ENCODE measurements around the gene ZNHIT1.

Gene ZNHIT1

DNA sequence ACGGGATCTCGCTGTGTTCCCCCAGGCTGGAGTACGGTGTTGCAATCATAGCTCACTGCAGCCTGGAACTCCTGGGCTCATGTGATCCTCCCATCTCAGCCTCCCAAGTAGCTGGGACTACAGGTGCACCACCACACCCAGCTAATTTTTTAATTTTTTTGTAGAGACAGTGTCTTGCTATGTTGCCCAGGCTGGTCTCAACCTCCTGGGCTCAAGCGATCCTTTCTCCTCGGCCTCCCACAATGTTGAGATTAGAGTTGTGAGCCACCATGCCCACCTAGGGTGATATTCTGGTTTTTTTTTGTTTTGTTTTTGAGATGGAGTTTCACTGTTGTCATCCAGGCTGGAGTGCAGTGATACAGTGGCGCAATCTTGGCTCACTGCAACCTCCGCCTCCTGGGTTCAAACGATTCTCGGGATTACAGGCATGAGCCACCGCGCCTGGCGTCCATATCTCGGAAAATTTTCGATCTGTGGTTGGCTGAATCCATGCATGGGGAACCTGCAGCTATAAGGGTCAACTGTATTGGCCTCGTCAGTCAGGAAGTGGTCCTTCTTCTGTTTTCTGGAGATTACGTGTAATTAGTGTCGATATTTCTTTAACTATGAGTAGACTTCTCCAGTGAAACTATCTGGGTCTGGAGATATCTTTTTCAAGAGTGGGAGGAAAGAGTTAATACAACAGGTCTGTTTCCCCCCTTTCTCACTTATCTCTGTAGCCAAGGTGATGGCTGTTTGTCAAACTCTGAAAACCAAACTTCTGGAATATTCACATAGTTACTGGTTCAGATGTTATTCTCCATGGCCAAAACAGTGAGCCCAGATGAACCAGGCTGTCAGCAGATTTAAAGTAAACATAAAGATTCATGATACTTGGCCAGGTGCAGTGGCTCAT lies 47.9 kb downstream of the ZNHIT1 start:
- no peak for ATAC-seq
- no peak for TF ChIP-seq PPARA (CRISPR knock-in tag; IDR thresholded peaks at IDR 0.05; ENCODE audit: borderline replicate concordance)
- TF ChIP-seq, protein P1, sequence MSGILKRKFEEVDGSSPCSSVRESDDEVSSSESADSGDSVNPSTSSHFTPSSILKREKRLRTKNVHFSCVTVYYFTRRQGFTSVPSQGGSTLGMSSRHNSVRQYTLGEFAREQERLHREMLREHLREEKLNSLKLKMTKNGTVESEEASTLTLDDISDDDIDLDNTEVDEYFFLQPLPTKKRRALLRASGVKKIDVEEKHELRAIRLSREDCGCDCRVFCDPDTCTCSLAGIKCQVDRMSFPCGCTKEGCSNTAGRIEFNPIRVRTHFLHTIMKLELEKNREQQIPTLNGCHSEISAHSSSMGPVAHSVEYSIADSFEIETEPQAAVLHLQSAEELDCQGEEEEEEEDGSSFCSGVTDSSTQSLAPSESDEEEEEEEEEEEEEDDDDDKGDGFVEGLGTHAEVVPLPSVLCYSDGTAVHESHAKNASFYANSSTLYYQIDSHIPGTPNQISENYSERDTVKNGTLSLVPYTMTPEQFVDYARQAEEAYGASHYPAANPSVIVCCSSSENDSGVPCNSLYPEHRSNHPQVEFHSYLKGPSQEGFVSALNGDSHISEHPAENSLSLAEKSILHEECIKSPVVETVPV (CRISPR knock-in tag; IDR thresholded peaks at IDR 0.05): no peak
- no peak for TF ChIP-seq ZFP30 (CRISPR knock-in tag; IDR thresholded peaks at IDR 0.05)
- TF ChIP-seq ZNF8 (CRISPR knock-in tag; IDR thresholded peaks at IDR 0.05): no peak
- no peak for TF ChIP-seq GLIS3 (CRISPR knock-in tag; IDR thresholded peaks at IDR 0.05)
- TF ChIP-seq, protein P2, sequence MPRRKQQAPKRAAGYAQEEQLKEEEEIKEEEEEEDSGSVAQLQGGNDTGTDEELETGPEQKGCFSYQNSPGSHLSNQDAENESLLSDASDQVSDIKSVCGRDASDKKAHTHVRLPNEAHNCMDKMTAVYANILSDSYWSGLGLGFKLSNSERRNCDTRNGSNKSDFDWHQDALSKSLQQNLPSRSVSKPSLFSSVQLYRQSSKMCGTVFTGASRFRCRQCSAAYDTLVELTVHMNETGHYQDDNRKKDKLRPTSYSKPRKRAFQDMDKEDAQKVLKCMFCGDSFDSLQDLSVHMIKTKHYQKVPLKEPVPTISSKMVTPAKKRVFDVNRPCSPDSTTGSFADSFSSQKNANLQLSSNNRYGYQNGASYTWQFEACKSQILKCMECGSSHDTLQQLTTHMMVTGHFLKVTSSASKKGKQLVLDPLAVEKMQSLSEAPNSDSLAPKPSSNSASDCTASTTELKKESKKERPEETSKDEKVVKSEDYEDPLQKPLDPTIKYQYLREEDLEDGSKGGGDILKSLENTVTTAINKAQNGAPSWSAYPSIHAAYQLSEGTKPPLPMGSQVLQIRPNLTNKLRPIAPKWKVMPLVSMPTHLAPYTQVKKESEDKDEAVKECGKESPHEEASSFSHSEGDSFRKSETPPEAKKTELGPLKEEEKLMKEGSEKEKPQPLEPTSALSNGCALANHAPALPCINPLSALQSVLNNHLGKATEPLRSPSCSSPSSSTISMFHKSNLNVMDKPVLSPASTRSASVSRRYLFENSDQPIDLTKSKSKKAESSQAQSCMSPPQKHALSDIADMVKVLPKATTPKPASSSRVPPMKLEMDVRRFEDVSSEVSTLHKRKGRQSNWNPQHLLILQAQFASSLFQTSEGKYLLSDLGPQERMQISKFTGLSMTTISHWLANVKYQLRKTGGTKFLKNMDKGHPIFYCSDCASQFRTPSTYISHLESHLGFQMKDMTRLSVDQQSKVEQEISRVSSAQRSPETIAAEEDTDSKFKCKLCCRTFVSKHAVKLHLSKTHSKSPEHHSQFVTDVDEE (CRISPR knock-in tag; IDR thresholded peaks at IDR 0.05): no peak
- no peak for TF ChIP-seq TCF4 (CRISPR knock-in tag; IDR thresholded peaks at IDR 0.05; ENCODE audit: borderline replicate concordance)
- TF ChIP-seq, protein P3, sequence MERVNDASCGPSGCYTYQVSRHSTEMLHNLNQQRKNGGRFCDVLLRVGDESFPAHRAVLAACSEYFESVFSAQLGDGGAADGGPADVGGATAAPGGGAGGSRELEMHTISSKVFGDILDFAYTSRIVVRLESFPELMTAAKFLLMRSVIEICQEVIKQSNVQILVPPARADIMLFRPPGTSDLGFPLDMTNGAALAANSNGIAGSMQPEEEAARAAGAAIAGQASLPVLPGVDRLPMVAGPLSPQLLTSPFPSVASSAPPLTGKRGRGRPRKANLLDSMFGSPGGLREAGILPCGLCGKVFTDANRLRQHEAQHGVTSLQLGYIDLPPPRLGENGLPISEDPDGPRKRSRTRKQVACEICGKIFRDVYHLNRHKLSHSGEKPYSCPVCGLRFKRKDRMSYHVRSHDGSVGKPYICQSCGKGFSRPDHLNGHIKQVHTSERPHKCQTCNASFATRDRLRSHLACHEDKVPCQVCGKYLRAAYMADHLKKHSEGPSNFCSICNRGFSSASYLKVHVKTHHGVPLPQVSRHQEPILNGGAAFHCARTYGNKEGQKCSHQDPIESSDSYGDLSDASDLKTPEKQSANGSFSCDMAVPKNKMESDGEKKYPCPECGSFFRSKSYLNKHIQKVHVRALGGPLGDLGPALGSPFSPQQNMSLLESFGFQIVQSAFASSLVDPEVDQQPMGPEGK (CRISPR knock-in tag; IDR thresholded peaks at IDR 0.05; ENCODE audit: borderline replicate concordance): no peak

GRCh38 chr7:101269664-101270063 lies 51.7 kb downstream of the ZNHIT1 start:
- TF ChIP-seq ESRRG (CRISPR knock-in tag; IDR thresholded peaks at IDR 0.05): no peak
- TF ChIP-seq ZNF565 (CRISPR knock-in tag; conservative IDR thresholded peaks at IDR 0.05; ENCODE audit: low read depth): no peak
- TF ChIP-seq, protein P4, sequence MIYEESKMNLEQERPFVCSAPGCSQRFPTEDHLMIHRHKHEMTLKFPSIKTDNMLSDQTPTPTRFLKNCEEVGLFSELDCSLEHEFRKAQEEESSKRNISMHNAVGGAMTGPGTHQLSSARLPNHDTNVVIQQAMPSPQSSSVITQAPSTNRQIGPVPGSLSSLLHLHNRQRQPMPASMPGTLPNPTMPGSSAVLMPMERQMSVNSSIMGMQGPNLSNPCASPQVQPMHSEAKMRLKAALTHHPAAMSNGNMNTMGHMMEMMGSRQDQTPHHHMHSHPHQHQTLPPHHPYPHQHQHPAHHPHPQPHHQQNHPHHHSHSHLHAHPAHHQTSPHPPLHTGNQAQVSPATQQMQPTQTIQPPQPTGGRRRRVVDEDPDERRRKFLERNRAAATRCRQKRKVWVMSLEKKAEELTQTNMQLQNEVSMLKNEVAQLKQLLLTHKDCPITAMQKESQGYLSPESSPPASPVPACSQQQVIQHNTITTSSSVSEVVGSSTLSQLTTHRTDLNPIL (CRISPR knock-in tag; IDR thresholded peaks at IDR 0.05; ENCODE audit: low read depth): no peak
- no peak for ATAC-seq

- TF ChIP-seq SNAI2 (CRISPR knock-in tag; IDR thresholded peaks at IDR 0.05) (no peak), PPARA (CRISPR knock-in tag; IDR thresholded peaks at IDR 0.05; ENCODE audit: borderline replicate concordance) (no peak), BACH2 (CRISPR knock-in tag; IDR thresholded peaks at IDR 0.05; ENCODE audit: borderline replicate concordance) (no peak), ZC3H10 (CRISPR knock-in tag; IDR thresholded peaks at IDR 0.05) (no peak), ESRRG (CRISPR knock-in tag; IDR thresholded peaks at IDR 0.05) (no peak), ZNF565 (CRISPR knock-in tag; conservative IDR thresholded peaks at IDR 0.05; ENCODE audit: low read depth) (no peak)
- ATAC-seq: no peak
Measured at GRCh38 chr7:101271021-101271420, 53.1 kb downstream of the ZNHIT1 start.

GRCh38 chr7:101273206-101273605 lies 55.2 kb downstream of the ZNHIT1 start:
- TF ChIP-seq BACH2 (CRISPR knock-in tag; IDR thresholded peaks at IDR 0.05; ENCODE audit: borderline replicate concordance) (no peak), ZFP3 (CRISPR knock-in tag; IDR thresholded peaks at IDR 0.05) (no peak), CSDC2 (CRISPR knock-in tag; IDR thresholded peaks at IDR 0.05) (no peak), ARNTL (CRISPR knock-in tag; IDR thresholded peaks at IDR 0.05; ENCODE audit: borderline replicate concordance, low read depth) (no peak), ZNF565 (CRISPR knock-in tag; conservative IDR thresholded peaks at IDR 0.05; ENCODE audit: low read depth) (no peak), PPARA (CRISPR knock-in tag; IDR thresholded peaks at IDR 0.05; ENCODE audit: borderline replicate concordance) (no peak), ZNF70 (CRISPR knock-in tag; IDR thresholded peaks at IDR 0.05) (no peak), ZC3H10 (CRISPR knock-in tag; IDR thresholded peaks at IDR 0.05) (no peak), RARB (CRISPR knock-in tag; IDR thresholded peaks at IDR 0.05) (no peak), ZFP30 (CRISPR knock-in tag; IDR thresholded peaks at IDR 0.05) (no peak), ESRRG (CRISPR knock-in tag; IDR thresholded peaks at IDR 0.05) (no peak), OSR1 (CRISPR knock-in tag; IDR thresholded peaks at IDR 0.05) (no peak), SNAI2 (CRISPR knock-in tag; IDR thresholded peaks at IDR 0.05) (no peak)
- TF ChIP-seq, protein P4 (CRISPR knock-in tag; IDR thresholded peaks at IDR 0.05; ENCODE audit: low read depth): no peak
- TF ChIP-seq, protein P3 (CRISPR knock-in tag; IDR thresholded peaks at IDR 0.05; ENCODE audit: borderline replicate concordance): no peak
- TF ChIP-seq, protein P2 (CRISPR knock-in tag; IDR thresholded peaks at IDR 0.05): no peak
- ATAC-seq: no peak
